PC-9 (cell line): Measurements from ENCODE around the gene SGMS2. TPM values are rescaled to one million over a fixed set of nuclear protein-coding genes. Genes with fewer than 3 reads are reported as not detected.
A peak's percentile ranks its signal among the peaks of the same experiment; 100 is the strongest.

ENCODE experiments used
- BruUV-seq: library from RNA; stranded (reverse); fragments of 400-500 nt; replicated peaks from 2 replicates; lab custom pipeline; 2021; lab: Mats Ljungman, UMichigan
- CTCF ChIA-PET: fragments of 300-600 bp; sonication (Branson Sonifier 250); formaldehyde crosslinking; loops from one replicate; lab custom pipeline; 2022; ENCODE audit warnings: antibody characterized with exemption; lab: Charles Lee
- POLR2A ChIA-PET: fragments of 300-600 bp; sonication (Branson Sonifier 250); formaldehyde crosslinking; loops from one replicate; lab custom pipeline; 2022; ENCODE audit warnings: antibody characterized with exemption; ENCODE audit not compliant: unreplicated experiment; lab: Charles Lee
- DNase-seq, 2 experiments: peaks; one replicate each; pipeline versions ENCODE4 v3.0.0 to v3.0.0-alpha.2; 2015 to 2022; ENCODE audit warnings: mixed read lengths in 1 of 2
- H2AFZ ChIP-seq: fragments of 200-600 bp; sonication (generic); 2 replicates; pipeline ENCODE4 v1.8.1; 2017; ENCODE audit warnings: antibody characterized with exemption
- H3F3A ChIP-seq: fragments of 200-600 bp; sonication (generic); 2 replicates; pipeline ENCODE4 v1.8.1; 2017; ENCODE audit warnings: antibody characterized with exemption, mild to moderate bottlenecking, low read depth; ENCODE audit not compliant: insufficient read depth
- H3K27ac ChIP-seq: fragments of 200-600 bp; sonication (generic); 2 replicates; pipeline ENCODE4 v1.6.1; 2016; ENCODE audit warnings: mixed run types
- H3K27me3 ChIP-seq: fragments of 200-600 bp; sonication (generic); 2 replicates; pipeline ENCODE4 v1.6.1; 2016; ENCODE audit warnings: low read depth, mixed run types; ENCODE audit not compliant: insufficient read depth
- H3K36me3 ChIP-seq: fragments of 200-600 bp; sonication (generic); 2 replicates; pipeline ENCODE4 v1.6.1; 2016; ENCODE audit warnings: low read depth, mixed run types
- H3K4me1 ChIP-seq: fragments of 200-600 bp; sonication (generic); replicated peaks from 2 replicates; pipeline ENCODE4 v1.6.1; 2016; ENCODE audit warnings: mixed run types; ENCODE audit not compliant: insufficient read depth
- H3K4me2 ChIP-seq: fragments of 200-600 bp; sonication (generic); 2 replicates; pipeline ENCODE4 v1.6.1; 2017; ENCODE audit warnings: mixed run types
- H3K4me3 ChIP-seq: fragments of 200-600 bp; sonication (generic); 2 replicates; pipeline ENCODE4 v1.6.1; 2016; ENCODE audit warnings: mixed run types
- H3K79me2 ChIP-seq: fragments of 200-600 bp; sonication (generic); 2 replicates; pipeline ENCODE4 v1.6.1; 2017; ENCODE audit warnings: low read depth, mixed run types
- H3K9me2 ChIP-seq: fragments of 200-600 bp; sonication (generic); 2 replicates; pipeline ENCODE4 v1.8.1; 2017; ENCODE audit warnings: mild to moderate bottlenecking; ENCODE audit not compliant: insufficient read depth
- H3K9me3 ChIP-seq: fragments of 200-600 bp; sonication (generic); 2 replicates; pipeline ENCODE4 v1.8.1; 2016; ENCODE audit warnings: low read depth; ENCODE audit not compliant: insufficient read depth
- H4K20me1 ChIP-seq: fragments of 200-600 bp; sonication (generic); 2 replicates; pipeline ENCODE4 v1.8.1; 2017; ENCODE audit not compliant: insufficient read depth
- EZH2 ChIP-seq: fragments of 200-600 bp; sonication (generic); IDR thresholded peaks from 2 replicates; pipeline ENCODE4 v1.8.0; 2017; ENCODE audit warnings: antibody characterized with exemption, low read depth
- intact Hi-C: fragments of 100-400 bp; cut with micrococcal nuclease; formaldehyde crosslinking; loops from one replicate; pipeline ENCODE4 v1.10.0; 2022; ENCODE audit not compliant: unreplicated experiment
- total RNA-seq: library from RNA; stranded (reverse); gene quantifications from 2 replicates; pipeline ENCODE4 v1.2.3, GENCODE V29; 2021
- TF ChIP-seq, protein P1 (sequence below): fragments of 200-600 bp; sonication (generic); conservative IDR thresholded peaks from 2 replicates; pipeline ENCODE4 v1.6.1; 2017; ENCODE audit warnings: mixed run types, antibody characterized with exemption, mild to moderate bottlenecking, moderate library complexity

The SGMS2 gene
- total RNA-seq, 1 experiment from 2014 or later: 17.0 TPM

DNA sequence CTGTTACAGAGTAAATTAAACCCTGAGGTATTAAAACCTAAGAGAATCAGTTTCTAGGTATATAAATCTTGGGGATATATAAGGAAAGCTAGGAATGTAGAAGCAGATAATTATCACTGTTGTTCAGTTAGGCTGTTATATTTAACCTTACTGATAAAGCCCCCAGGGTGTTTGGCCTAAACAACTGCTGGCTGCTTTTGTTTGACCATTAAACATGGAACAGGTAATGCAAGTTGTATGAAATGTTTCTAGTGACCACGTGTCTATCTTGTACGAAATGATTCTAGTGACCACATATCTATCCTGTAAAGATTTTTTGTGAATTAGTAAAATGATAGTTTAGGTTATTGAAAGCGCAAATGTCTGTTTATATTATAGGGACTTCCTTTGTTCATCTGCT is 52.6 kb downstream of the SGMS2 start:
- intact Hi-C loops: loop anchor here (1.0 kb wide), 1 partner anchor 19 kb away; no protein-coding TSS in a partner anchor
- no peaks in the 10 kb centered on the region for H4K20me1 ChIP-seq
- no peaks in the 10 kb centered on the region; the same call in 1 of the 2 replicates for H3K9me3 ChIP-seq
- H3K27ac ChIP-seq: no peak overlapping the region
- H3K27me3 ChIP-seq: no peaks in the 10 kb centered on the region
- peak overlapping the region; percentile 1; the same call in 1 of the 2 replicates for H3K4me2 ChIP-seq
- 0 out of 2 replicates have a peak, but pooled peaks cover 15% of the 10 kb centered on the region for H3K4me1 ChIP-seq
- POLR2A ChIA-PET: no interaction called here
- TF ChIP-seq, protein P1, sequence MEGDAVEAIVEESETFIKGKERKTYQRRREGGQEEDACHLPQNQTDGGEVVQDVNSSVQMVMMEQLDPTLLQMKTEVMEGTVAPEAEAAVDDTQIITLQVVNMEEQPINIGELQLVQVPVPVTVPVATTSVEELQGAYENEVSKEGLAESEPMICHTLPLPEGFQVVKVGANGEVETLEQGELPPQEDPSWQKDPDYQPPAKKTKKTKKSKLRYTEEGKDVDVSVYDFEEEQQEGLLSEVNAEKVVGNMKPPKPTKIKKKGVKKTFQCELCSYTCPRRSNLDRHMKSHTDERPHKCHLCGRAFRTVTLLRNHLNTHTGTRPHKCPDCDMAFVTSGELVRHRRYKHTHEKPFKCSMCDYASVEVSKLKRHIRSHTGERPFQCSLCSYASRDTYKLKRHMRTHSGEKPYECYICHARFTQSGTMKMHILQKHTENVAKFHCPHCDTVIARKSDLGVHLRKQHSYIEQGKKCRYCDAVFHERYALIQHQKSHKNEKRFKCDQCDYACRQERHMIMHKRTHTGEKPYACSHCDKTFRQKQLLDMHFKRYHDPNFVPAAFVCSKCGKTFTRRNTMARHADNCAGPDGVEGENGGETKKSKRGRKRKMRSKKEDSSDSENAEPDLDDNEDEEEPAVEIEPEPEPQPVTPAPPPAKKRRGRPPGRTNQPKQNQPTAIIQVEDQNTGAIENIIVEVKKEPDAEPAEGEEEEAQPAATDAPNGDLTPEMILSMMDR: no peak
- no peak for TF ChIP-seq EZH2
- no peaks in the 10 kb centered on the region for H3F3A ChIP-seq
- BruUV-seq: no TSS peak
- no peaks in the 10 kb centered on the region for H3K79me2 ChIP-seq
- CTCF ChIA-PET: no interaction called here
- H3K9me2 ChIP-seq: no peaks in the 10 kb centered on the region
- H2AFZ ChIP-seq: no peak overlapping the region
- peak; percentile 10 to 73 for DNase-seq
- H3K36me3 ChIP-seq: no peaks in the 10 kb centered on the region
- H3K4me3 ChIP-seq: no peak overlapping the region

DNA sequence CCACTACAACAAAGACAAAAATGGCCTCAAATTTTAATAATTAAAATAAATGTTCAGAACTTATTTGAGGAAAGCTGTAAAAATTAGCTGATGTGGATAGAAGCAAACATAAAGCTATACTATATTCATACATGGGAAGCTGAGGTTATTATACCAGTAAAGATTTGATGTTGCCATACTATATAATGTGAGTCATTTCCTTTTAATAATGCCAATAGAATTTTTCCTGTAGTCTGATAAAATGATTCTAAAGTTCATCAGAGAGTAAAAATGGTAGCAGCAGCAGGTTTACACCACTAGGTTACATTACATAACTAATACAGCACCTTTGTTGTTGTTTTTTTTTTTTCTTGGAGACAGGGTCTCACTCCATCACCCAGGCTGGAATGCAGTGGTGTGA is 61.1 kb downstream of the SGMS2 start:
- Histone ChIP-seq H3K4me3 (no peak overlapping the region), H3K4me2 (no peak overlapping the region), H3F3A (no peaks in the 10 kb centered on the region), H3K9me3 (no peaks in the 10 kb centered on the region), H4K20me1 (no peaks in the 10 kb centered on the region), H2AFZ (no peak overlapping the region), H3K9me2 (no peaks in the 10 kb centered on the region), H3K27me3 (no peaks in the 10 kb centered on the region), H3K79me2 (no peaks in the 10 kb centered on the region), H3K4me1 (no peaks in the 10 kb centered on the region), H3K27ac (no peak overlapping the region), H3K36me3 (no peaks in the 10 kb centered on the region)
- ChIA-PET CTCF (no interaction called here), POLR2A (no interaction called here)
- intact Hi-C loops: no loop called here
- no peak for DNase-seq
- no TSS peak for BruUV-seq
- no peak for TF ChIP-seq EZH2
- TF ChIP-seq, protein P1: no peak

DNA sequence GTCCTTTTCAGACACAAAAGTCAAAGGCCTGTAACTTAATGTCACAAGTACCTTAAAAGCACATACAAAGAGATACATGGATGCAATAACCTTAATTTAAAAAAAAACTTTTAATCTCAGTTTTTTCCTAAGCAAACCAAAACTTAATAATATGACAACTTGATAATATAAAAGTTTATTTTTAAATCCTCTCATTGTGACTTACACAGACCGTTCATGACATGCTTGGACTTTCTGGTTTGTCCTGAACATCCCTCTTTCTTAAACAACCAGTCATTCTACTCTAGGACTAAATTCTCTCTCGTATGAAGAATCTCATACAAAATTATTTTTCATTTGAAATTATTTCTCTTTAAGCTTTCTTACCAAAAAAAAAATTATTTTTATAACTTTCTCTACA is 63.5 kb downstream of the SGMS2 start:
- Histone ChIP-seq H3K36me3 (no peaks in the 10 kb centered on the region), H3K4me1 (no peaks in the 10 kb centered on the region), H3K27me3 (no peaks in the 10 kb centered on the region), H3K4me3 (no peak overlapping the region), H3K27ac (no peak overlapping the region), H3K4me2 (no peak overlapping the region), H4K20me1 (no peaks in the 10 kb centered on the region), H3K9me3 (no peaks in the 10 kb centered on the region), H3F3A (no peaks in the 10 kb centered on the region), H3K79me2 (no peaks in the 10 kb centered on the region), H3K9me2 (no peaks in the 10 kb centered on the region), H2AFZ (no peak overlapping the region)
- no peak for DNase-seq
- ChIA-PET CTCF (no interaction called here), POLR2A (no interaction called here)
- no peak for TF ChIP-seq EZH2
- TF ChIP-seq, protein P1: no peak
- intact Hi-C loops: no loop called here
- no TSS peak for BruUV-seq
